KMS-11 (cell line): ENCODE data around the gene STK32B.

ENCODE experiments used
- H2AFZ ChIP-seq: fragments of 200-600 bp; sonication (generic); 2 replicates; pipeline ENCODE4 v1.6.1; 2016; ENCODE audit warnings: antibody characterized with exemption, mixed run types, low read depth
- H3K27ac ChIP-seq: fragments of 200-600 bp; sonication (generic); 2 replicates; pipeline ENCODE4 v1.6.1; 2016; ENCODE audit warnings: mild to moderate bottlenecking, mixed run types
- H3K27me3 ChIP-seq: fragments of 200-600 bp; sonication (generic); 2 replicates; pipeline ENCODE4 v1.6.1; 2017; ENCODE audit warnings: mild to moderate bottlenecking, low read depth, mixed run types, moderate library complexity; ENCODE audit not compliant: insufficient read depth
- H3K36me3 ChIP-seq: fragments of 200-600 bp; sonication (generic); 2 replicates; pipeline ENCODE4 v1.6.1; 2017; ENCODE audit warnings: mild to moderate bottlenecking, mixed run types; ENCODE audit not compliant: insufficient read depth
- H3K4me1 ChIP-seq: fragments of 200-600 bp; sonication (generic); 2 replicates; pipeline ENCODE4 v1.6.1; 2016; ENCODE audit warnings: mild to moderate bottlenecking, low read depth, mixed run types; ENCODE audit not compliant: poor library complexity, severe bottlenecking
- H3K4me2 ChIP-seq: fragments of 200-600 bp; sonication (generic); 2 replicates; pipeline ENCODE4 v1.7.0; 2016; ENCODE audit warnings: mild to moderate bottlenecking, mixed run types
- H3K4me3 ChIP-seq: fragments of 200-600 bp; sonication (generic); IDR thresholded peaks from 2 replicates; pipeline ENCODE4 v1.6.1; 2017; ENCODE audit warnings: low read depth, low read length, mixed read lengths; ENCODE audit not compliant: insufficient read depth
- H3K79me2 ChIP-seq: fragments of 200-600 bp; sonication (generic); 2 replicates; pipeline ENCODE4 v1.6.1; 2016; ENCODE audit warnings: low read depth, mixed run types; ENCODE audit not compliant: insufficient read depth
- H3K9ac ChIP-seq: fragments of 200-600 bp; sonication (generic); 2 replicates; pipeline ENCODE4 v1.6.1; 2016; ENCODE audit warnings: mild to moderate bottlenecking, mixed run types
- H4K20me1 ChIP-seq: fragments of 200-600 bp; sonication (generic); 2 replicates; pipeline ENCODE4 v1.6.1; 2016; ENCODE audit warnings: mild to moderate bottlenecking, mixed run types; ENCODE audit not compliant: insufficient read depth
- CTCF ChIP-seq: fragments of 200-600 bp; sonication (generic); conservative IDR thresholded peaks from 2 replicates; pipeline ENCODE4 v1.6.1; 2017; ENCODE audit warnings: low read depth, mild to moderate bottlenecking, antibody characterized with exemption, low read length, moderate library complexity, mixed read lengths

Gene STK32B

GRCh38 chr4:5082376-5082775 lies 31.1 kb downstream of the STK32B start:
- no peak overlapping the region for H2AFZ ChIP-seq
- TF ChIP-seq CTCF = no peak
- no peaks in the 10 kb centered on the region for H3K27me3 ChIP-seq

GRCh38 chr4:5084911-5085475 lies 33.7 kb downstream of the STK32B start:
- H3K27ac ChIP-seq = no peak overlapping the region

More at GRCh38 chr4:5082376-5082775, 31.1 kb downstream of the STK32B start:
- Histone ChIP-seq H3K27ac (no peak overlapping the region), H4K20me1 (no peaks in the 10 kb centered on the region), H3K36me3 (no peaks in the 10 kb centered on the region), H3K79me2 (no peaks in the 10 kb centered on the region), H3K4me3 (no peak overlapping the region), H3K9ac (no peak overlapping the region), H3K4me1 (no peaks in the 10 kb centered on the region), H3K4me2 (no peak overlapping the region)

GRCh38 chr4:5086535-5086934 lies 35.3 kb downstream of the STK32B start:
- no peaks in the 10 kb centered on the region for H3K79me2 ChIP-seq
- H3K36me3 ChIP-seq = no peaks in the 10 kb centered on the region
- H3K4me2 ChIP-seq = no peak overlapping the region
- no peak overlapping the region for H3K4me3 ChIP-seq
- no peaks in the 10 kb centered on the region for H3K27me3 ChIP-seq
- H3K27ac ChIP-seq = no peak overlapping the region
- no peak overlapping the region for H2AFZ ChIP-seq
- no peak for TF ChIP-seq CTCF
- H4K20me1 ChIP-seq = no peaks in the 10 kb centered on the region
- no peak overlapping the region for H3K9ac ChIP-seq
- H3K4me1 ChIP-seq = no peaks in the 10 kb centered on the region

More at GRCh38 chr4:5084911-5085475, 33.7 kb downstream of the STK32B start:
- no peak overlapping the region for H2AFZ ChIP-seq
- no peaks in the 10 kb centered on the region for H3K27me3 ChIP-seq
- no peak overlapping the region for H3K4me3 ChIP-seq
- TF ChIP-seq CTCF = no peak
- no peaks in the 10 kb centered on the region for H3K4me1 ChIP-seq
- no peak overlapping the region for H3K4me2 ChIP-seq
- H4K20me1 ChIP-seq = no peaks in the 10 kb centered on the region
- H3K79me2 ChIP-seq = no peaks in the 10 kb centered on the region
- no peaks in the 10 kb centered on the region for H3K36me3 ChIP-seq
- no peak overlapping the region for H3K9ac ChIP-seq

- H3K27ac ChIP-seq = no peak overlapping the region
- no peaks in the 10 kb centered on the region for H3K79me2 ChIP-seq
- H2AFZ ChIP-seq = no peak overlapping the region
- H3K4me3 ChIP-seq = no peak overlapping the region
- H3K36me3 ChIP-seq = no peaks in the 10 kb centered on the region
- no peak overlapping the region for H3K4me2 ChIP-seq
- no peak for TF ChIP-seq CTCF
- H3K4me1 ChIP-seq = no peaks in the 10 kb centered on the region
- H3K27me3 ChIP-seq = no peaks in the 10 kb centered on the region
- H3K9ac ChIP-seq = no peak overlapping the region
- no peaks in the 10 kb centered on the region for H4K20me1 ChIP-seq
These were observed 45.0 kb downstream of the STK32B start for GRCh38 chr4:5096261-5096660.
